NCI-H1417 (cell line): ENCODE results near the gene RGS13.

Experiments
- DNase-seq, 3 experiments: peaks; one replicate each; lab custom pipeline; 2025; lab: John Stamatoyannopoulos, UW

The RGS13 gene

DNA sequence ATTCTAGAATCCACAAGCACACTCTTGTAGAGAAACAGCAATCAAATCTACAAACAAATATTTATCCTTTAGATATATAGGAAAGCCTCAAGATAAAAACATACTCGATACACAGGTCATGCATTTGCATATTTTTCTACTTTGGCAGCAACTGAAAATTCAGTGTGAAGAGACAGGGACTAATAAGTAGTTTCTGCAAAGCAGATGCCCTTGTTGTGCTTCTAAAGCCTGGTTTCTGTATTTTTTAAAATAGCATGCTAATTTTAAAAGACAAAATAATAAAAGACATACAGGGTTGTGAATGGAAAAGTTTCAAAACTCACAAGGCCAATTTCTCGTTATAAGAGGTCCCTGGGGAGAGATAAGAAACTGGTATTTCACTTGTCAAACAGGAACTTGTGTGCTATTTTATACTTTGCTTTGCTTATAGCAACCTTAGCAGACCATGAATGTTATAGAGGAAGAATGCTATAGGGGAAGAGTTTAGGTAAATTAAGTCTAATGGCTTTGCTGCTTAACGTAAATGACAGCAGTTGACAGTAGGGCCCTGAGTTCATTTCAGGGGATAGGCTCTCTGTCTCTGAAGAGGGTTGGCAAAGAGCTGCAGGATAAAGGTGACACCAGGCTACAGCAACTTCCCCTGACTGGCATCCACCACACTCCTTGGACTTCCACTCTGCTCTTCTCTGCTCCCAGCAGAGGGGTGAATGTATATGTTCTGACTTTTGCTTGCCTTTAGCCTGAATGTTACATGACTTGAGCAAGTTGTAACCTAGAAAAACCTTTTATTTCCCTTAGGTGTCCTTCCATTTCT lies 9.4 kb upstream of the RGS13 start:
- DNase-seq, result no peak

DNA sequence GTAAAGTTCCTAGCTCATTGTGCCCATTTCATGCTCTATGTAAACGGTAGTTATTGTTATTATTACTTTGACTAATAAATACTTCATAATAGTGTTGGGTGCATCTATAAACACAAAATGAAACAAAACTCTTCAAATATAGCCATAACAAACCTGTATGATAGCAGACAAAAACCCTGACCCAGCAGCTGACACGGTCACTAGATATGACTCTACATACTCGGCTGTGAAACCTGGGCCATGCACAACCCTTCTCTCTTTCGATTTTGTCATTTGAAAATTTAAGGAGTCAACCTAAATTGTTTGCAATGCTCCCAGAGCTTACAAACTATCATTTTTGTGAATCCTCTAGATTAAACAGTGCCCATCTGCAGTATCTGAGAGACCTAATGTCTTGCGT lies 8.0 kb upstream of the RGS13 start:
- DNase-seq, result no peak

DNA sequence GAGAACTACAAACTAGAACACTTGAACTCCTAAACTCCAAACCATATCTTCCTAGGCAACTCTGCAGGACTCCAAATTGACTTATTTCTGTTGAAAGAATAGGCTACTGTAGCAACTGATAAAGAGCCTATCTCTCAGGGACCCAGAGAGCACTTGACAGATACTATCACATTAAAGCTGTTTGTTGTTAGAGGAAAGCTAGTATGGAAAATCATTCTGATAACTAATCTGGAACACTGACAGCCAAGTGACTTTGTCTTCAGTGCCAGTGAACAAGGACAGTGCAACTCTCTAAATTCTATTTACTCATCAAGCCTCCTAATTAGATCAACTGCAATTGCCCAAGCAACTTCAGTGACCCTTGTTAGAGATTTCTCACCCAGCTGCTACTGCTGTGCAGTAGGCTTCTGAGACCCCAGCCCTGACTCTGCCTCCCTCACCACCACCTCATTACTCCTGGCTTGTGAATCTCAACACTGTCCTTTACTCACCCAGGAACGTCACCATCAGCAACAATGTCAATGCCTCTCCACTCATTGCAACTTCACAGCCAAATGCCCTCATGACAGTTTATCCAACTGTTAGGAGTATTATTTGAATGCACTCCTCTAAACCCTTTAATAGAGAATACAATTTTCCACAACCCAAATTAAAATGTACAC lies 7.4 kb upstream of the RGS13 start:
- DNase-seq, result no peak

DNA sequence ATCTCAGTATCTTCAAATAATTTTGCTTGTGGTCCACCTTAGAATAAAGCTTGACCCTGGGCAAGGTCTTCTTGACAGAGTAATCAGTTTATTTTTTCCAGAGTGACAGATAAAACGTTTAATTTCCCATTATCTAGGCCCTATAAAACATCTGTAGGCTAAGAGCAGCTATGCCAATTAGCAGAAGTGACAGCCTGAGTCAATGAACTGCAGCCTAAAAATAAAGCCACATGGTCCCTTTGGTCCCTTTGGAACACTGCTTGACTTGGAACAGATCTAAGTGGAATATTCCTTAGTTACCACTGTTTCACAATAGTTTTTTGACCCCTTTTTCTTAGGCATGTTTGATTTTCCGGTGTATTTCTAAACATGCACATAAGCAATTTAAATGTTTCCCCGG lies 6.3 kb upstream of the RGS13 start:
- no peak for DNase-seq

GRCh38 chr1:192630521-192631287 lies 5.2 kb upstream of the RGS13 start:
- DNase-seq, result no peak

DNA sequence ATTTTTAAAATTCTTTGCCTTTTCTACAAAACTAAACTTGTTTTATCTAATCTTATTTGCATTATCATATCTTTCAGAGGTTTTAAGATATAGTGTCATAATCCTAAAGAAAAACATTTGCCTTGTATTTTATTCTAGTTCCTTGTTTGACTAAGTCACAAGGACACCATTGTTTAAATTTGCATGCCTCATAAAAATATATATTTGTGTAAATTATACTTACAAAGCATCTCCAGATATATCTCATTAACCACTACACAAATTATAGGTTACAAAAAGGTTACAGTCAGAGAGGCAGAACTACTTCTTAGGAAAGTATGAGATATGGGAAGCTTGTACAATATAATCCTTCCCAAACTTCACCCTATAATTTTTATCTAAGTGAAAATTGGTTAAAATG lies 4.2 kb upstream of the RGS13 start:
- peak in 1 of 3 experiments; percentile 14 for DNase-seq

DNA sequence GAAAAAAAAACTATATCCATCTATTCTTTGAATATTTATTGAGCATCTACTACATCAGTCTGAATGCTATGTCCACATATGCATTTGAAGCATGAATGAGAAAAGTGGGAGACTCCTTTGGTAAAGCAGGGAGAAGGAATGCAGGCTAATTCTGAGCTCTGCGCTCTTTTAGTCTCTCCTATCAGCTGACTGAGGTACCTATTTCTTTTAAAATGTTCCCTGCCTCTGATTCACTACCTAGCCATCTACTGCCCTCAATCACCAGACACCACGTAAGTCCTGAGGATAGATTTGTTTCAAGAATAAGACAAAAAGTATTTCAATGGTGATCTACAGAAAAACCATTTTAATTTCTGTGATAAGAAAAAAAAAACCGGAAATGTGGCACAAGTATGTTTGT lies 3.8 kb upstream of the RGS13 start:
- DNase-seq, result no peak

DNA sequence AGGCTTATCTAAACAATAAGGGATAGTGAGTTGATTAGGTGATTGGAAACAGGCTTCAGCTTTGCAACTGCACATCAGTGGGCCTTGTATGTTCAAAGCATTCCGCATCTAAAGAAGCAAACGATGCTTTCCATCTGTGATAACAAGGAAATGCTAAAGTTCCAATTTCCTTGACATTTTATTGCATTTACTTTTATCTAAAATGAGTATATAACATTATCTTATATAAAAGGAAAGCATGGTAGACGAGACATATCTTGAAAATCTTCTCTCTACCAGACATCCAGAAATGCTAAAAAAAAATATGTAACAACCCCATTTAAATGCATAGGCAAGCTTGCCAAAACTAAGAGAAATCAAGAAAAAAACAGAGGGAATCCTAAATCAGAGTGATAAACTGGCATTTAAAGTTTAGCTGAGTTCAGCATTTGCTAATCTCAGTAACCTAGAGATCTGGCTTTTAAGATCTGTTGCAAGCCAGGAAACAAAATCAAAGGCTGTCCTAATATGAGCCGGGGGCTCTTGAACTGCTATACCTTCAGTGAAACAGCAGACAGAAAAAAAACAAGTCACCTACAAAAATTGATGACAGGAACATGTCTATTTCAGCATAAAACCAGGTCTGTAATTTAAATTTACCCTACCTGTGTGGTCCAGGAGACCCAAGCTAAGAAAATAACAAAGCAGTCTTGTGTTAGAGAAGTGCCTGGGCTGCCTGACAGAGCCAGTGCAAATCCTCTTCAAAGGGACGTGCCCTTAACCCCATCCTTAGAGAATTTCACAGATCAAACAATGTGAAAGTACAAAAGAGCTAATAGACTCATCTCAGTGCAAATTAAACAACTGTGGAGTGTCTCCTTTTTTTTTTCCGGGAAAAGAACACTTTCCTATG lies 3.1 kb upstream of the RGS13 start:
- DNase-seq, result no peak

DNA sequence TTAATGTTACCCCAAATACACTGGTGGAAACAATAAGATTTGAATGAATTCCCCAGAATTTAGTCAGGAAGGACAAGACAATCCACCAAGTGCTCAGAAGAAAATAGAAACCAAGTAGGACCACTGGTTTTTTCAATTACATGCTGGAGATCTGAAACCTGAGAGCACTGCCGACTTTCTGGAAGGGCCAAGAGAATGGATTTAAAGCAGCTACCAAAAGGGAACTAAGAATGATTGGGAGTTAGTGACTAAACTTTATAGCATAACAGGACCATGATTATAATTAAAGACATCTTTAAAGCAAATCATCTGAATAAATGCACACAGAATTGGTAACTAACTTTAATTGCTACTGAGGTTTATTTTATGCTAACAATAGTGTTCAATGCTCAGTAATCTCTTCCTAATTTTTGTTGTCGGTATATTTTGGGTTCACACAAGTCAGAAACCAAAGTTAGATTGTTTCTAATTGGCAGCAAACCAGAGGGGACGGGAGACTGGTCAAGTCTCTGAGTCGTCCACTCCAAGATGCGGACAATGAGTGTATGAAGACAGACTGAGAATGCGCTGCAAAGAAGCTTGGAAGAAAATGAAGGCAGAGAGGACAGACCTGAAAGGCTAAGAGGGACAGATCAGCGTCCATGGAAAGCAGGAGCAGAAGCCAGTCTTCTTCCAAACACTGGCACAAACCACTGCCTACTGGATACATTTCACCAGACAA lies 2.3 kb upstream of the RGS13 start:
- DNase-seq, result no peak

GRCh38 chr1:192635041-192635440 lies 906 bp upstream of the RGS13 start:
- DNase-seq, result no peak

GRCh38 chr1:192639607-192640368 lies 3.8 kb downstream of the RGS13 start:
- no peak for DNase-seq

GRCh38 chr1:192652159-192652558 lies 16.2 kb downstream of the RGS13 start:
- no peak for DNase-seq

- no peak for DNase-seq
Observed at GRCh38 chr1:192654120-192654519, 18.2 kb downstream of the RGS13 start.

- DNase-seq, result no peak
Observed at GRCh38 chr1:192654591-192655251, 18.8 kb downstream of the RGS13 start.

DNA sequence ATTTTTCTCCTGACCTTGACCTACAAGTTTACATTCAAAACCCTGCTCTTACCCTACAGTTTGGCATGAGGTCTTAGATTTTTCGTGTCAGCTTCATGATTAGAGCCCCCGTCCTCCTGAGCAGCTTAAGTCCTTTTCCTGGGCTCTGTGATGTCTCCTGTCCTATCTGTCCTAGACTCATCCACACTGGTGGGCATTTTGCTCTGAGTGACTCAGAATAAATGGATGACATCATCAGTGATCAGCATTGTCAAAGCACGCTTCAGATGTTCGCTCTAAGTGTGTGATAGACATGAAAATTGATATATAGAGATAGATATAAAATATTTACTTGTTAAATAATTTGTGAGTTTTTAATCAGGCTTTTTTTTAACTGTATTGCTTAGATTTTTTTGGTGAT lies 21.8 kb downstream of the RGS13 start:
- DNase-seq, result no peak

GRCh38 chr1:192658255-192658654 lies 22.3 kb downstream of the RGS13 start:
- no peak for DNase-seq

GRCh38 chr1:192660613-192661012 lies 24.7 kb downstream of the RGS13 start:
- DNase-seq, result no peak

- DNase-seq, result peak in 1 of 3 experiments; percentile 31
Observed at GRCh38 chr1:192668409-192668983, 32.5 kb downstream of the RGS13 start.

GRCh38 chr1:192669174-192669573 lies 33.2 kb downstream of the RGS13 start:
- DNase-seq, result no peak
